ENCODE measurements around the gene CPSF3.
A peak's percentile ranks its signal among the peaks of the same experiment; 100 is the strongest.
"Not testable (repeated sequence)": the region's sequence is repeated elsewhere in the genome, so short reads cannot be mapped to it uniquely, and the experiment has no call there.

Gene CPSF3

DNA sequence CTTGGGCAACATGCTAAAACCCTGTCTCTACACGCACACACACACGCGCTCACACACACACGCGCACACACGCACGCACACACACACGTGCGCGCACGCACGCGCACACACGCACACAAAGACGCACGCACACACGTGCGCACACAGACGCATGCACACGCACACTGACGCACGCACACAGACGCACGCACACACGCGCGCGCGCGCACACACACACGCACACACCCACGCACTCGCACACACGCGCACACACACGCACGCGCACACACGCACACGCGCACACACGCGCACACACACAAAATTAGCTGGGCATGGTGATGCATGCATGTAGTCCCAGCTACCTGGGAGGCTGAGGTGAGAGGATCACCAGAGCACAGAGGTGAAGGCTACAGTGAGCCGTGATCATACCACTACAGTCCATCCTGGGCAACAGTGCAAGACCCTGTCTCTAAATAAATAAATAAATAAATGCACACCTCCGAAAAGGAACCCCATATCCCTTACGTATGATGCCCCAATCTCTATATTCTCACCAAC, 42.8 kb downstream of the CPSF3 start:
- DNase-seq (ENCODE audit: low read depth), result no peak

DNA sequence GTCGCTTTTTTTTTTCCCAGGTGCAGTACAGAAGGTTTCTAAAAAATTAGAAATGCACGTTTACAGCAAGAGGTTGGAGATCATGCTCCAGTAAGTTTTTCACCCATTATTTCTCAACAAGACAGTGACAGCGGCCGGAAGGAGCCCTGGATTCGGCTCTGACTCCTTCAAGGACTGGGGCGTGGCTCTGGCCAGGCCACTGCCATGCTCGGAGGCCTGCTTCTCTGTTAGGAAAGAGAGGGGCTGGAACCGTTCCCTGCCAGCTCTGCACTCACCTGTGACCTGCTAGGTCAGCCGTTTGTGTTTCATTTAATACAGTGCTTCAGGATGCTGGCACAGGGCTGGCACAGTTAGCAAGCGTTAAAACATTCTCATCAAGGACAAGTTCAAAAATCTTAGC, 44.2 kb downstream of the CPSF3 start:
- no peak for DNase-seq (ENCODE audit: low read depth)

GRCh38 chr2:9471206-9471605, 47.8 kb downstream of the CPSF3 start:
- no peak for DNase-seq (ENCODE audit: low read depth)

- no peak for DNase-seq (ENCODE audit: low read depth)
These were observed 49.1 kb downstream of the CPSF3 start for GRCh38 chr2:9472511-9472910.

DNA sequence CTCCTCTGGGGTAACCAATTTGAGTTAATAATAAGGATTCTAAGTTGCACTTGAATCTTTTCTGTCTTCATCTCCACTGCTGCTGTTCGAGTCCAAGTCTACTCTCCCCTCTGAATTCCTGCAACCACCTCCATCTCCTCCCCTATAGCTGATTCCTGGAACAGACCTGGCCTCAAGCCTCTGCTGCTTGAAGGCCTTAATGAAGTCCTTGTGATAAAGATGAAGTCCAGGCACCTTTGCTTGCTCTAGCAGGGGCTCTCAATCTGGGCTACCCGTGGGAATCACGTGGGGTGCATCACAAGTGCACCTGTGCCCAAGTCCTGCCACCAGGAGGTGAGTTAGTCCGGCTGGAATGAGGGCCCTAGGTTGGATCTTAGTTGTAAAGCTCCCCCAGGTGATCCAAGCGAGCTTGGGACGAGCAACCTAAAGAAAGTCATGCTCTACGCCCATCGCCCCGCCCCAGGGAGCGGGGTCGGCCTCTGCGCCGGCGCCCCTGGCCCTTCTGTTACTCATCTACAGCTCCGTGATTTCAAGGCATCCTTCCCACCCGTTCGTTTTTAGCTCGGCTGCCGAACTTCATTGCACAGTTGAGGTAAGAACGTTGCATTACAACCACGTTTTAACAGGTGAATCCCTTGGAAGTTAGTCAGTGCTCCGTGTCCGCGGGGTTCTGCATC, 50.0 kb downstream of the CPSF3 start:
- DNase-seq (ENCODE audit: low read depth), result no peak

- peak; percentile 36 for DNase-seq (ENCODE audit: low read depth)
These were observed 50.5 kb downstream of the CPSF3 start for GRCh38 chr2:9473985-9474360.

DNA sequence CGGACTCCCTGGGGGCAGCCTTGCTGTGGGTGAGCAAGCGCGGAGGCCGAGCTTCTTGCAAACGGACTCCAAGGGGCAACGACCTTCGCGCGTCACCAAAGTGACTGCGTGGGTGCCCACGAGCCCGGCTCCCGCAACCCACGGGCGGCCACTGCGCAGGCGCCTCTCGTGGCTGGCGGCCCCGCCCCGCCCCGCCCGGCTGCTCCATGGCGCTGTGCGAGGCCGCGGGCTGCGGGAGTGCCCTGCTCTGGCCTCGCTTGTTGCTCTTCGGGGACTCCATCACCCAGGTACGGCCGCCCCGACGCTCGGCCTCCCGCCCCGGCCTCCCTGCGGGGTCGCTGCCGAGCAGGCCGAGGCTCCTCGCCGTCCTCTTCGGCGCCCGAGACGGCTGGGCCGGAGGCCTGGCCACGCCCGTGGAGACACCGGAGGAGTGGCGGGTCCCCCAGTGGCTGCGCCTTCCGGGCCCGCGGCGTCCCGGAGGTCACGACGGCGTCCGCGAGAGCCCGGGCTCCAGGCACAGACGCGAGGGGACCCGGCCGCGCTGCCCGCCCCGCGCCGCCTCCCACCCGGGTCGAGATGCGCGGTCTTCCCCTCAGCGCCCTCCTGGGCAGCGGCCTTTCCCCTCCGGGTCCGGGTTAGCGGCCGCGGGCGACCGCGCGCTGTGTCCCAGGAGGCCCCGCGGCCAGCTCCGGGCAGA, 51.1 kb downstream of the CPSF3 start, which contains the start of gene IAH1:
Gene IAH1, plus strand, starts transcription at position 191 of the 697 bp plus-strand sequence. Its CDS starts 16 bp downstream, at position 207.
- DNase-seq (ENCODE audit: low read depth), result peak; percentile 60

DNA sequence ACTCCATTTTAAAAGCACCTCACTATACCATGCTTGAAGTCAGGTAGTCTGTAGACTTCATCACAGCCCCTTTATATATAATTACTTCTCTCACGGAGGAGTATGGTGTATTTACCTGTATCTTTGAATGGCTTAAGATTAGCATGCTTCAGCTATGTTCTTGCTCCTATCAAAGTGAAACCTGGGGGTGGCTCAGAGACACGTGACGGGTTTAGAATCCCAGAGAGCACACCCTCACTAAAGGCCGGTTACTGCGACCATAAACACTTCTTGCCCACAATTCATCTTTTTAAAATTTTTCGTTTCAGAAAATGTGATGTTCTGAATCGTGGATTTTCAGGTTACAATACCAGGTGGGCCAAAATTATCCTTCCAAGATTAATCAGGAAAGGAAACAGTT, 54.5 kb downstream of the CPSF3 start:
- no peak for DNase-seq (ENCODE audit: low read depth)

DNA sequence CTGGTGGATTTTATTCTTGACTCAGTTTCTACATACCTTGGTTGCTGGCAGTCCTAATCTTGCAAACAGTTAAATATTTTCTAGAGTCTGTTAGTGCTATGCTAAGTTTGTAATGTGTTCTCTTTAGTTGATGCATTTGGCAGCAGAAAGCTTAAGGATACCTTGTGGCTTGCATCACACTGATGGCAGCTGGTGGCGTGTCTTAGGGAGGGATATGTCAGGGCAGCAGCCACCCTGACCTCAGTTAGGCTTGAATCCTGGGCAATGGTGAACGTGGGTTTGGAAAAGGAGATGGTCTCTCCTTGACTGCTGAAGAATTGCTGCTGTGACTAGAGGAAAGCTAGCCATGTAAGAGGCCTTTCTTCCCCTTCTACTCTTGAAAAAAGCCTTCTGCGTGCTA, 55.1 kb downstream of the CPSF3 start:
- no peak for DNase-seq (ENCODE audit: low read depth)

- no peak for DNase-seq (ENCODE audit: low read depth)
These were observed 56.7 kb downstream of the CPSF3 start for GRCh38 chr2:9480157-9480556.

DNA sequence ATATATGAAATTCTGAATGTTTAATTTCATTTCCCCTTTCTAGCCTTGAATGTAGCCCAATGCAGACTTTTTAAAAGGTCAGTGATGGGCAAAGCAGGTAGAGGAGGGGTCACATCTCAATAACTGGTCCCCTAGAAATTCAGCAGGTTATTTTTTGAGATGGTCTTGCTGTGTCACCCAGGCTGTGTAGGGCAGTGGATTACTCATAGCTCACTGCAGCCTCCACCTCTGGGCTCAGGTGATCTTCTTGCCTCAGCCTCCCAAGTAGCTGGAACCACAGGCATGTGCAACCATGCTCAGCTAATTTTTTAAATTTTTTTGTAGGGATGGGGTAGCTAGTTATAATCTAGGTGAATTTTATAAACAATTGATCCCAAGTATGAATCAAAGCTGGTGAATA, 59.7 kb downstream of the CPSF3 start:
- no peak for DNase-seq (ENCODE audit: low read depth)

DNA sequence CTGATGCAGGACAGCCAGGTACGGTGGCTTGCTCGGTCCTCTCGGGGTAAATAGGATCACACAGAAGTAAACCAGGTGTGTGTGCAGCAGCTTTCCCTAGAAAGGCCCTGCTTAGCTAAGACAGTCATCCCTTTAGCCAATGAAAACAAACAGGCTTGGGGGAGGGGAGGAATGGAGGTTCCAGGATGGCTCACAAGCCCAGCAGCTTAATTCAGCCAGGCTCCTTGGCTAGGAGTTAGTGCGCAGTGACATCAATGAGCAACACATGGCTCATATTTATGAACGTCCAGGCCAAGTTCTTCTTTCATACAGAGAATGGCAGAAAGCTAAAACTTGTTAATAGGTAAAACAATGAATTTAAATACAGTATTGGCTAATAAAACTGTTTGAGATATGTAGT, 61.1 kb downstream of the CPSF3 start:
- no peak for DNase-seq (ENCODE audit: low read depth)

- no peak for DNase-seq (ENCODE audit: low read depth)
These were observed 65.4 kb downstream of the CPSF3 start for GRCh38 chr2:9488583-9489547.

DNA sequence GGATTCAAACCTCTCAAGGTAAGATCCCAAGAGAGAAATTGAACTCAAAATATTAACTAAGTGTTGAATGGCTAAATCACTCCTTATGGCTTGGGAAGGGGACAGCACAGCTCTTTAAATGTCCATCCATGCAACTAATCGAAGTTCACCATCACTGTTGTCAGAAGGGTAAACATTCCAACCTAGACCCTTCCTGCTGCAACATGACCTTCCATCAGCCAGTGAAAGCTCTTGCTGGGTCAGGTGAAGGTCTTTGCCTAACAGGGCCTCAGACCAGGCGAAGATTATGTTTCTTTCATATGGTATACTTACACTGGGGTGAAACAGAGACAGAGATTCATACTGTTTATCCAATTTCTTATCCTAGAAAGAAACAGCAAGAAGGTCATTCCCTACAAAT, 67.3 kb downstream of the CPSF3 start:
- DNase-seq (ENCODE audit: low read depth), result no peak

DNA sequence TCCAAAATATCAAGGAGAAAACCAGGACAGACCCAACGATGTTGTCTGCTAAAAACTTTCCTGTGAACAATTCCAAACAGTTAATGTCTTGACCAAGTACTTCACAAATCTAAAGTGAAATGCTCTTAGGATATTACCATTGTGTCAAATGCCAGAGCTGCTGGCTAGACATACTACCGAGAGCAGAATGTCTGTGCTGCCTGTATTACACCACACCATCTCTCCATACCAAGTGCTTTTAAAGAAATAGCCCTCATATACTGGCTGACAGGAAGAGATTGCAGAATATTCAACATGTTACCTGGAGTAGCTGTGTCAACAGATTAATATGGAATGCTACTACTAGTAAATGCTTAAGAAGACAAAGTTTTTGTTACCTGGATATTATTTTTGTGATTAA, 69.5 kb downstream of the CPSF3 start:
- no peak for DNase-seq (ENCODE audit: low read depth)

DNA sequence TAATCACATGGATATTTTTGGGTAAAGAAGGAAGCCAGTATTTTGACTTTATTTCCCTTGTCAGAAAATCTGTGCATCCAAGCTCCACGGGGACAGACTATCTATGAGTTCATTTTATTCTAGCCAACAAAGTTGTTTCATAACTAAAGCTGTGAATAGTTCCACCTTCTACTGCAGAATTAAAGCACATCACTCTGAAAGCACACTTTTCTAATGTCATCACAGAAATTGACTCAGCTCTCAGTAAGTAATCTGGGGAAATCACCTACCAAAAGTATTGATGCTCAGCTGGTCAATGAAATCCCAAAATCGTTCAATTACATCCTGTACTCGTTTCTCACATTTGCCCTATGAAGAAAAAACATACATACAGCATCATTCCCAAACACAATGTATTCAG, 70.0 kb downstream of the CPSF3 start:
- no peak for DNase-seq (ENCODE audit: low read depth)

DNA sequence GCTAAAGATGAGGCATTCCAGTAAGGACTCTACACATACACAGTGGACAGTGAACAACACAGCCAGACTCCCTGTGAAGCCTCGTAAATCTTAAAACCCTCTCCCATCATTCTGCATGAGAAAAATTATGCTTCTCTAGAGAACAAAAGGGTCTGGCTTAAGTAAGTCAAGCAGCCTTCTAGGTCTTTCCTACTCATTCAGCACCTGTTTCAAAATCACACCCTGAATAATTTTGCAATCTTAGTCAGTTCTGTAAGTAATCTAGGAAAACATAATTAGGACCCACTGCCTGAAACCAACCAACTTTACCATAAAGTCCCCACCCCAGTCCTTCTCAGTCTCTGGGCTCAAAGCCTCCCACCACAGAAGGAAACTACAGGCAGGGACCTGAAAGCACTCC, 70.6 kb downstream of the CPSF3 start:
- DNase-seq (ENCODE audit: low read depth), result no peak

GRCh38 chr2:9497017-9497416, 73.6 kb downstream of the CPSF3 start:
- no peak for DNase-seq (ENCODE audit: low read depth)

GRCh38 chr2:9498210-9498609, 74.8 kb downstream of the CPSF3 start:
- no peak for DNase-seq (ENCODE audit: low read depth)

- no peak for DNase-seq (ENCODE audit: low read depth)
These were observed 85.5 kb downstream of the CPSF3 start for GRCh38 chr2:9508931-9509330.

- not testable (repeated sequence) for DNase-seq (ENCODE audit: low read depth)
These were observed 90.5 kb downstream of the CPSF3 start for GRCh38 chr2:9513946-9514345.

DNA sequence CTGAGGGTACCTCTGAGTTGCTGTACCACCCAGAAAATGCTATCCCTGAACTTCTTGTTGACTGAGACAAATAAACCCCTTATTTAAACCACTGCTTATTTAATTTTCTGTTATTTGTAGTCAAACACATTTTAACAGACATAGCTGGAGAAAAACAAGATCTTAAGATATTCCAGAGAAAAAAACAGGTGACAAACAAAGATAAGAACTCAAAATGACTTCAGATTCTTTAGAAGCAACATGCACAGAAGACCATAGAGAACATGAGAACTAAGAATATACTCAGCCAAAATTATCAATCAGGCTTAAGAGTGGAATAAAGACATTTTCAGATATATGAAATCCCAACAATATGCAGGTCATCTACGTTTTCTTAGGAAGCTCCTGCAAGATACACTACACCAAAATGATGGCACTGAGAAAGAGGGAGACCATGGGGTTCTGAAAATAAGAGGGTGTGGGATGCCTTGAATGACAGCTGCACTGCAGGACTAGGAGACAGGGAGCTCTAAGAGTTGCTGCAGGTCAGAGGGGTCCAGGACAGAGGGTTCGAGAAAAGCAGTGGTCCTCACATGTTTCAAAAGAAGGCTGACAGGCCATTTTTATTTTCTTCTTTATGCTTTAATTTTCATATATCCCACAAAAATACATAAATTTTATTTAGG, 93.8 kb downstream of the CPSF3 start:
- DNase-seq (ENCODE audit: low read depth), result no peak

Measured in stimulated activated CD8-positive, alpha-beta memory T cell treated with anti-CD3 and anti-CD28 coated beads, Interleukin-12 subunit alpha, Interleukin-12 subunit beta, amount 100 ng/mL, for 1 hour (primary cell).